Testis (tissue), 3 donors: Measurements from ENCODE around the gene CCSER2. TPM values are rescaled to one million over a fixed set of nuclear protein-coding genes. Genes with fewer than 3 reads are reported as not detected.

Source experiments
- DNase-seq: peaks from one replicate; pipeline ENCODE4 v3.0.0-alpha.2; 2019
- H3K27ac ChIP-seq, 2 donors: fragments of 200-600 bp; sonication (generic); one replicate each; pipeline ENCODE4 v1.5.1; 2019
- H3K27me3 ChIP-seq: fragments of 200-600 bp; sonication (generic); one replicate; pipeline ENCODE4 v1.5.1; 2019
- H3K36me3 ChIP-seq: fragments of 200-600 bp; sonication (generic); one replicate; pipeline ENCODE4 v1.5.1; 2017; ENCODE audit warnings: low read depth; ENCODE audit errors: missing control alignments
- H3K4me1 ChIP-seq: fragments of 200-600 bp; sonication (generic); one replicate; pipeline ENCODE4 v1.5.1; 2019
- H3K4me3 ChIP-seq, 2 donors: fragments of 200-600 bp; sonication (generic); one replicate each; pipeline ENCODE4 v1.5.1; 2017 to 2019
- H3K9me3 ChIP-seq: fragments of 200-600 bp; sonication (generic); one replicate; pipeline ENCODE4 v1.5.1; 2017
- CTCF ChIP-seq, 3 experiments: fragments of 450-650 bp in 2 of 3; fragments of 200-600 bp in 1 of 3; sonication (generic) in 1 of 3; IDR thresholded peaks; one replicate each; pipeline ENCODE4 v1.5.1; 2016 to 2019; ENCODE audit warnings: antibody characterized with exemption in 3 of 3, mild to moderate bottlenecking in 2 of 3, moderate library complexity in 1 of 3
- POLR2A ChIP-seq: fragments of 450-650 bp; IDR thresholded peaks from one replicate; pipeline ENCODE4 v1.6.1; 2017; ENCODE audit warnings: antibody characterized with exemption, mild to moderate bottlenecking, moderate library complexity
- WGBS, 2 donors: methylation state at CpG; one replicate each; pipeline ENCODE4 v1.1.5; 2018; 5-methylcytosine and 5-hydroxymethylcytosine counted together
- intact Hi-C: fragments of 100-400 bp; cut with DNase I; formaldehyde crosslinking; loops from one replicate; pipeline ENCODE4 v1.15.1; 2023; ENCODE audit warnings: low total_unique reads
- polyA plus RNA-seq: library from polyadenylated mRNA; stranded (reverse); fragments of 350-450 nt; fragmentation: Illumina TruSeq; extraction: RNeasy Lipid Tissue Mini Kit (QIAGEN cat#74804); gene quantifications from one replicate; pipeline ENCODE4 v1.2.3, GENCODE V29; 2014; ENCODE audit warnings: low read depth, low replicate concordance; ENCODE audit not compliant: insufficient read depth
- total RNA-seq, 2 donors: library from RNA; depleted of rRNA; stranded (reverse); fragments of >200 nt; gene quantifications; one replicate each; pipeline ENCODE4 v1.2.3, GENCODE V29; 2016

CCSER2 gene
- total and polyA plus RNA-seq, 3 donors from 2014 or later, result 65.4 to 148 (median 146) TPM

DNA sequence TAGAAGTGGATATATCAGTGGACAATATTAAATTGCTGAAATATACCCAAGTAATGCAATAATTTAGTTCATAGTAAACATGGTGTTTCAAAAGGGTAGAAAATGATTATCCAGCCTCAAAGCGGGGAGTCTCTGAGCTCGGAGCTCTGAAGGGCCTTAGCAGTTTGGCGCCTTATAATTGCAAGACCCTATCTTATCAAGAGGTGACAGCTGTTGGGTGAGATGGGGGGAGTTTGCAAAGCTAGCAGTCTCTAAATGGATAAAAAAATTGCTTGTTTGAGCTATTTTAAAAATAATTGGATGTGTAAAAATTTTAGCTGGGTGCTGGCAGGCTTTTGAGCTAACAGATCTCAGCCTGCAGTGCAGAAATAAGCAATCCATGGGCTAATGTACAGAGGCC lies 219.2 kb downstream of the CCSER2 start:
- intact Hi-C loops, result no loop called here
- H3K27me3 ChIP-seq, result no peaks in the 10 kb centered on the region
- H3K4me3 ChIP-seq, result no peak overlapping the region
- no peaks in the 10 kb centered on the region for H3K9me3 ChIP-seq
- H3K27ac ChIP-seq, result no peak overlapping the region
- H3K36me3 ChIP-seq, result no peaks in the 10 kb centered on the region
- DNase-seq, result no peak
- 85 to 89% methylated on average over 3 of the region's 3 CpGs for WGBS, 2 donors
- TF ChIP-seq POLR2A (no peak), CTCF (IDR thresholded peaks at IDR 0.05) (no peak)
- no peaks in the 10 kb centered on the region for H3K4me1 ChIP-seq

DNA sequence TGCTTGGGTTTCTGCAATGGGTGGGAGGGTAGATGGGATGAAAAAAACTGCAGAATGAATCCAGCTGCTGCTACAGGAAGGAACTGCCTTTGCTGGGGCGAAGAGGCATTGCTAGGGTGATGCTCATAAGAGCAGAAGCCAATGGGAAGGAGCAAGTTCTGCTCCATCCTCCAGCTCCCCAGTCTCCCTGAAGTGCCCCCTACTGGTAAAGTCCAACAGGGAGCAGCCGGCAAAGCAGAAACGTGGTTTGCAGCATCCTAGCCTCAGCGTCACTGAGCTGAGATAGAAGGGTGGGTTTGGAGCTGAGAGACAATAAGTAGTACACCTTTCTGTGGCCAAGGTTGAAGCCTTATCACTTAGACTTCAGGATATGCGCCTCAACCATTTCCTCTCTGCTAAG lies 220.5 kb downstream of the CCSER2 start:
- intact Hi-C loops, result no loop called here
- H3K4me3 ChIP-seq, result no peak overlapping the region
- WGBS, 2 donors, result 69 to 71% methylated on average over 5 of the region's 5 CpGs

DNA sequence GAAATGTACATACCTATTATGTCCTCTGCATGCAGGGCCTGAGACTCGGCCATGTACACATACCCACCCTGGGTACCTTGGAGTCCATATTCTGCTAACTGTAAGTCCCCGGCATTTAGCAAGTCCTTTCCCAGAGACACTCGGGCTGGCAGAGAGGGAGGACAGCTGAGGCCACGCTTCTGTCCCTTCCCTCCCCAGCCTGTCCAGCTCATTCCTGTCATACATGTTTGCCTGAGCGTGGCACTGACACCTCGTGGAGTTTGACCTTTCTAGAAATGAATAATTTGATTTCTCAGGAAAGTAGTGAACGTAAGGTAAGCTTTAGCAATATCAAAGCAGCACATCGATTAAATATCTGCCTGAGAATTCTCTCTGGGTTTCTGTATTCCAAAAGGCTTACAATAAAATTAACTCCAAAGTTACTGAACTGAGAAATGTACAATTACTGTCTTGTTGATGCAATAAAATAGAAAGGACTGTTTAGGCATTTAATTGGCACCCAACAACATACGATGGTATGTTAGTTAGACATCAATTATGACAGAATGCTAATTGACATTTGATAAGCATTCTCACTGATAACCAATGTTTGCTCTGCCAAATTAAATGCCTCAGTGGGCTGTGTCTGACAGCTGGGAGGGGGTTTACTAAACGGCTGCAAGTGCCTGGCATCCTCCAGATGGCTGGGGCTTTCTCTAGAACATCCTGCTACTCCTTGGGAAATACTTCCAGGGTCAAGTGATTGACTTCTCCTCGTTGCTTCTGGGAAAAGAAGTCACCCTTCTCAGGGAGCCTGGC lies 221.2 kb downstream of the CCSER2 start:
- no peak for DNase-seq
- H3K27ac ChIP-seq, result no peak overlapping the region

More for the DNA sequence above, 220.5 kb downstream of the CCSER2 start:
- Histone ChIP-seq H3K27ac (no peak overlapping the region), H3K4me1 (no peaks in the 10 kb centered on the region), H3K27me3 (no peaks in the 10 kb centered on the region), H3K36me3 (no peaks in the 10 kb centered on the region), H3K9me3 (no peaks in the 10 kb centered on the region)
- no peak for DNase-seq
- TF ChIP-seq CTCF (IDR thresholded peaks at IDR 0.05) (no peak), POLR2A (no peak)

GRCh38 chr10:84550756-84551436 lies 222.5 kb downstream of the CCSER2 start:
- WGBS, 2 donors, result 92% methylated on average over 5 of the region's 5 CpGs
- Histone ChIP-seq H3K27ac (no peak overlapping the region), H3K4me3 (no peak overlapping the region), H3K9me3 (no peaks in the 10 kb centered on the region), H3K4me1 (no peaks in the 10 kb centered on the region), H3K36me3 (no peaks in the 10 kb centered on the region), H3K27me3 (no peaks in the 10 kb centered on the region)
- TF ChIP-seq CTCF (IDR thresholded peaks at IDR 0.05), result no peak
- no peak for TF ChIP-seq POLR2A
- DNase-seq, result no peak
- intact Hi-C loops, result no loop called here

More for the DNA sequence above, 221.2 kb downstream of the CCSER2 start:
- Histone ChIP-seq H3K27me3 (no peaks in the 10 kb centered on the region), H3K36me3 (no peaks in the 10 kb centered on the region), H3K4me1 (no peaks in the 10 kb centered on the region), H3K4me3 (no peak overlapping the region), H3K9me3 (no peaks in the 10 kb centered on the region)
- no peak for TF ChIP-seq POLR2A
- TF ChIP-seq CTCF (IDR thresholded peaks at IDR 0.05), result no peak
- intact Hi-C loops, result no loop called here
- WGBS, 2 donors, result 70% methylated on average over 11 of the region's 11 CpGs
